Osteoblast (primary cell): ENCODE data around the gene ME2. TPM values are rescaled to one million over a fixed set of nuclear protein-coding genes. Genes with fewer than 3 reads are reported as not detected.

Source experiments
- DNase-seq: peaks from one replicate; pipeline ENCODE4 v3.0.0; 2011; ENCODE audit warnings: low spot score, mixed read lengths; ENCODE audit not compliant: insufficient read length; ENCODE audit errors: missing footprints
- H2AFZ ChIP-seq: 2 replicates; pipeline ENCODE4 v1.6.0; 2011; ENCODE audit warnings: mild to moderate bottlenecking, low read length
- H3K27ac ChIP-seq: 2 replicates; pipeline ENCODE4 v1.5.1; 2011; ENCODE audit warnings: mild to moderate bottlenecking, low read depth, low read length, moderate library complexity
- H3K27me3 ChIP-seq: 2 replicates; pipeline ENCODE4 v1.6.0; 2012; ENCODE audit warnings: mild to moderate bottlenecking, control low read depth, inconsistent platforms, low read length, moderate library complexity; ENCODE audit not compliant: insufficient read depth
- H3K36me3 ChIP-seq: 2 replicates; pipeline ENCODE4 v1.5.1; 2011; ENCODE audit warnings: mild to moderate bottlenecking, low read length, control low read depth, moderate library complexity; ENCODE audit not compliant: insufficient read depth
- H3K4me1 ChIP-seq: 2 replicates; pipeline ENCODE4 v1.5.1; 2011; ENCODE audit warnings: mild to moderate bottlenecking, low read length, control low read depth, moderate library complexity; ENCODE audit not compliant: insufficient read depth
- H3K4me2 ChIP-seq: 2 replicates; pipeline ENCODE4 v1.6.0; 2011; ENCODE audit warnings: mild to moderate bottlenecking, low read length; ENCODE audit not compliant: insufficient read depth
- H3K4me3 ChIP-seq: fragments of 200-600 bp; sonication (generic); 3 replicates; pipeline ENCODE4 v1.5.1; 2012; ENCODE audit warnings: mild to moderate bottlenecking, low read length, inconsistent platforms; ENCODE audit not compliant: insufficient read depth
- H3K79me2 ChIP-seq: 2 replicates; pipeline ENCODE4 v1.6.0; 2012; ENCODE audit warnings: mild to moderate bottlenecking, low read length, control low read depth, inconsistent platforms; ENCODE audit not compliant: insufficient read depth
- H3K9me3 ChIP-seq: 2 replicates; pipeline ENCODE4 v1.5.1; 2011; ENCODE audit warnings: low read depth, low read length, control low read depth
- H4K20me1 ChIP-seq: 2 replicates; pipeline ENCODE4 v1.6.0; 2012; ENCODE audit warnings: mild to moderate bottlenecking, low read length, control low read depth; ENCODE audit not compliant: insufficient read depth
- CTCF ChIP-seq: IDR thresholded peaks from 2 replicates; pipeline ENCODE4 v1.5.1; 2011; ENCODE audit warnings: mild to moderate bottlenecking, low read depth, low read length, moderate library complexity; ENCODE audit errors: extremely low read depth
- total RNA-seq: library from RNA; depleted of rRNA; stranded (reverse); fragments of >200 nt; gene quantifications from 2 replicates; pipeline ENCODE4 v1.2.3, GENCODE V29; 2012

ME2 gene
- total RNA-seq, 1 donor = 38.0 TPM

- Histone ChIP-seq H4K20me1 (no peaks in the 10 kb centered on the region), H3K27me3 (no peaks in the 10 kb centered on the region)
- no peak for TF ChIP-seq CTCF
Observed at GRCh38 chr18:50955253-50955652, 76.3 kb downstream of the ME2 start.

GRCh38 chr18:50956116-50956515 is 77.2 kb downstream of the ME2 start:
- no peaks in the 10 kb centered on the region for H3K36me3 ChIP-seq
- no peaks in the 10 kb centered on the region for H4K20me1 ChIP-seq
- no peak overlapping the region for H3K4me2 ChIP-seq
- H3K4me1 ChIP-seq = no peaks in the 10 kb centered on the region
- no peaks in the 10 kb centered on the region for H3K9me3 ChIP-seq
- no peak for DNase-seq
- no peak for TF ChIP-seq CTCF
- H3K4me3 ChIP-seq = no peak overlapping the region
- no peaks in the 10 kb centered on the region for H3K79me2 ChIP-seq
- H2AFZ ChIP-seq = no peak overlapping the region
- H3K27me3 ChIP-seq = no peaks in the 10 kb centered on the region
- no peak overlapping the region for H3K27ac ChIP-seq

More at GRCh38 chr18:50955253-50955652, 76.3 kb downstream of the ME2 start:
- no peak for DNase-seq
- no peaks in the 10 kb centered on the region for H3K4me1 ChIP-seq
- H3K9me3 ChIP-seq = no peaks in the 10 kb centered on the region
- no peak overlapping the region for H3K27ac ChIP-seq
- H3K4me3 ChIP-seq = no peak overlapping the region
- H3K36me3 ChIP-seq = no peaks in the 10 kb centered on the region
- no peak overlapping the region for H2AFZ ChIP-seq
- H3K79me2 ChIP-seq = no peaks in the 10 kb centered on the region
- no peak overlapping the region for H3K4me2 ChIP-seq

GRCh38 chr18:50961974-50962373 is 83.1 kb downstream of the ME2 start:
- no peaks in the 10 kb centered on the region for H3K4me1 ChIP-seq
- H3K36me3 ChIP-seq = no peaks in the 10 kb centered on the region
- no peak overlapping the region for H3K27ac ChIP-seq
- no peaks in the 10 kb centered on the region for H3K79me2 ChIP-seq
- H3K9me3 ChIP-seq = peaks cover 5% of the 10 kb centered on the region
- no peak overlapping the region for H3K4me2 ChIP-seq
- no peaks in the 10 kb centered on the region for H4K20me1 ChIP-seq
- no peak overlapping the region for H2AFZ ChIP-seq
- TF ChIP-seq CTCF = no peak
- no peak for DNase-seq
- H3K27me3 ChIP-seq = no peaks in the 10 kb centered on the region
- no peak overlapping the region for H3K4me3 ChIP-seq

DNA sequence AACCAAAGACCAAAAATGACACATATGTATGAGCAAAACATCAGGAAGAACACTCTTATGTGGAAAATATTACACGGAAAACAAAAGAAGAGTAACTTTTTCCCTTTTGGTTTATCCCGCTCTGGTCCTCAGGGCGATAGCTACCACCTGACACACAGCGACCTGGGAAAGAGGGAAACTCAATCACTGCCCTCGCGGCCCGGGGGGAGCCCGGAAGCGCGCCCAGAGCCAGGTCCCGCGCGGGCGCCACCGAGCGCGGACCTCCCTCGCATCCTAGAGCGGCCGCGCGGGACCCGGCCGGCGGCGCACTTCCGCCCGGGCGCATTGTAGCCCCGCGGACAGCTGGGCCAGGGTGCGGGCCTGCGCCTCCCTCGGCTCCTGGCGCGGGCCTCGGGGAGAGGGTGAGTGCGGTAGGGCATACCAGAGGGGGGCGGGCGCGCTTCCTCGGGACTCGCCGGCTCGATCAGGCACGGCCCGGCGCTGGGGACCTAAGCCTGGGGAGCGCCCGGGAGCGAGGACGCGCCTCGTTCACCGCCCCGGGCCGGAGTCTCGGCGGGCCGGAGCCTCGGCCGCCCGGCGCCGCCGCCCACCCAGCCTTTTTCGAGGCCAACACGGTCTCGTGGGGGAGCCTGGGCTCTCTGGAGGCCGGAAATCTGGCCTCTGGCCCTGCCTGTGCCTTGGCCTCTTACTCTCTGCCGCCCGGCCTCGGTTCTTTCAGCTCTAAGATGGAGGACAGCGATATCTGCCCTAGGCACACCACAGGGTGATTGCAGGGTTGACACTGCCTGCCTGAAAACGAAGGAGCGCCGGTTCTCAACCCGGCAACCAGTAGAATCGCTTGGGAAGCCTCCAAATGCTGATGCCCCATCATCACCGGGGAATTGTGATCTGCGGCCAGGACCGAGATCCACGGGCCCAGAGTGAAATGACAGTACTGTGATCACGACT is 89.1 kb downstream of the ME2 start, which contains the start of gene ELAC1:
ELAC1 (plus strand) TSS at position 327 of the 948 bp plus-strand sequence. CDS start 6,365 bp downstream, outside the sequence.
- Histone ChIP-seq H2AFZ (peak within 1 kb of the TSS; percentile 91), H3K36me3 (no peaks in the 10 kb centered on the region), H4K20me1 (no peaks in the 10 kb centered on the region), H3K4me3 (peak within 1 kb of the TSS; percentile 89), H3K4me1 (peaks cover 12% of the 10 kb centered on the region), H3K27me3 (no peaks in the 10 kb centered on the region), H3K79me2 (peaks cover 21% of the 10 kb centered on the region), H3K4me2 (peak within 1 kb of the TSS; percentile 85), H3K9me3 (no peaks in the 10 kb centered on the region), H3K27ac (peak within 1 kb of the TSS; percentile 95)
- DNase-seq = peak; percentile 95
- TF ChIP-seq CTCF = no peak
